Lower leg skin (tissue), 4 donors: ENCODE measurements around the gene ATRX. TPM values are rescaled to one million over a fixed set of nuclear protein-coding genes. Genes with fewer than 3 reads are reported as not detected.

Source experiments
- DNase-seq, 2 donors: peaks; one replicate each; pipeline ENCODE4 v3.0.0-alpha.2; 2019; ENCODE audit warnings: low spot score in 2 of 2
- H3K4me3 ChIP-seq: fragments of 200-600 bp; sonication (generic); 2 replicates; pipeline ENCODE4 v1.5.1; 2017; ENCODE audit warnings: mild to moderate bottlenecking, low read depth; ENCODE audit not compliant: poor library complexity, severe bottlenecking
- POLR2A ChIP-seq, 2 donors: fragments of 450-650 bp; IDR thresholded peaks; one replicate each; pipeline ENCODE4 v1.6.1; 2016 to 2017; ENCODE audit warnings: antibody characterized with exemption in 2 of 2, mild to moderate bottlenecking in 1 of 2, moderate library complexity in 1 of 2
- WGBS, 2 donors: methylation state at CpG; one replicate each; pipeline ENCODE4 v1.1.5; 2018; 5-methylcytosine and 5-hydroxymethylcytosine counted together
- intact Hi-C: fragments of 100-400 bp; cut with DNase I; formaldehyde crosslinking; loops from one replicate; pipeline ENCODE4 v1.15.0; 2023; ENCODE audit warnings: low total_unique reads
- total RNA-seq, 4 donors: library from RNA; depleted of rRNA; stranded (reverse); fragments of >200 nt; gene quantifications; one replicate each; pipeline ENCODE4 v1.1.0, GENCODE V29; 2016
- TF ChIP-seq, protein P1 (sequence below), 3 donors: fragments of 450-650 bp; IDR thresholded peaks; one replicate each; pipeline ENCODE4 v1.5.1; 2016; ENCODE audit warnings: antibody characterized with exemption in 3 of 3, mild to moderate bottlenecking in 3 of 3, moderate library complexity in 2 of 3

The ATRX gene
- total RNA-seq, 4 donors from 2014 or later = 40.2 to 90.0 (median 71.3) TPM

- WGBS, 2 donors = 66 to 83% methylated on average over 7 to 19 of the region's 20 CpGs
- no peak for DNase-seq
- intact Hi-C loops = no loop called here
- H3K4me3 ChIP-seq = no peak overlapping the region
- TF ChIP-seq POLR2A (IDR thresholded peaks at IDR 0.05) = no peak
- TF ChIP-seq, protein P1, sequence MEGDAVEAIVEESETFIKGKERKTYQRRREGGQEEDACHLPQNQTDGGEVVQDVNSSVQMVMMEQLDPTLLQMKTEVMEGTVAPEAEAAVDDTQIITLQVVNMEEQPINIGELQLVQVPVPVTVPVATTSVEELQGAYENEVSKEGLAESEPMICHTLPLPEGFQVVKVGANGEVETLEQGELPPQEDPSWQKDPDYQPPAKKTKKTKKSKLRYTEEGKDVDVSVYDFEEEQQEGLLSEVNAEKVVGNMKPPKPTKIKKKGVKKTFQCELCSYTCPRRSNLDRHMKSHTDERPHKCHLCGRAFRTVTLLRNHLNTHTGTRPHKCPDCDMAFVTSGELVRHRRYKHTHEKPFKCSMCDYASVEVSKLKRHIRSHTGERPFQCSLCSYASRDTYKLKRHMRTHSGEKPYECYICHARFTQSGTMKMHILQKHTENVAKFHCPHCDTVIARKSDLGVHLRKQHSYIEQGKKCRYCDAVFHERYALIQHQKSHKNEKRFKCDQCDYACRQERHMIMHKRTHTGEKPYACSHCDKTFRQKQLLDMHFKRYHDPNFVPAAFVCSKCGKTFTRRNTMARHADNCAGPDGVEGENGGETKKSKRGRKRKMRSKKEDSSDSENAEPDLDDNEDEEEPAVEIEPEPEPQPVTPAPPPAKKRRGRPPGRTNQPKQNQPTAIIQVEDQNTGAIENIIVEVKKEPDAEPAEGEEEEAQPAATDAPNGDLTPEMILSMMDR (IDR thresholded peaks at IDR 0.05) = no peak
Observed at GRCh38 chrX:77493677-77494553, 292.1 kb downstream of the ATRX start.

DNA sequence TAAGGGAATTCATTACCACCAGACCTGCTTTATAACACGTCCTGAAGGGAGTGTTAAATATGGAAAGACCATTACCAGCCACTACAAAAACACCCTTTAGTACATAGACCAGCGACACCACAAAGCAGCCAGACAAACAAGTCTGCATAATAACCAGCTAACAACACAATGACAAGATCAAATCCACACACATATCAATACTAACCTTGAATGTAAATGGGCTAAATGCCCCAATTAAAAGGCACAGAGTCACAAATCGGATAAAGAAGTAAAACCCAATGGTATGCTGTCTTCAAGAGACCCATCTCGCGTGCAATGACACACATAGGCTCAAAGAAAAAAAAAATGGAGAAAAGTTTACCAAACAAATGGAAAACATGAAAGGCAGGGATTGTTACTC lies 302.0 kb downstream of the ATRX start:
- 75 to 80% methylated on average over 5 of the region's 5 CpGs for WGBS, 2 donors
- no peak for TF ChIP-seq POLR2A (IDR thresholded peaks at IDR 0.05)
- TF ChIP-seq, protein P1 (IDR thresholded peaks at IDR 0.05) = no peak
- intact Hi-C loops = no loop called here
- DNase-seq = no peak
- H3K4me3 ChIP-seq = no peak overlapping the region

- intact Hi-C loops = no loop called here
- 76 to 100% methylated on average over 1 to 2 of the region's 2 CpGs for WGBS, 2 donors
- no peak for DNase-seq
- no peak overlapping the region for H3K4me3 ChIP-seq
- TF ChIP-seq, protein P1 (IDR thresholded peaks at IDR 0.05) = no peak
- no peak for TF ChIP-seq POLR2A (IDR thresholded peaks at IDR 0.05)
Observed at GRCh38 chrX:77455437-77455836, 330.6 kb downstream of the ATRX start.

Other genes with a start within 250 kb of the ATRX start
- 10 to 100 TPM; 20.5 to 52.8 (median 34.4) TPM for gene MAGT1, start 109.2 kb upstream of the ATRX start, total RNA-seq
- 100 to 1,000 TPM; 199 to 282 (median 248) TPM for gene COX7B, start 113.3 kb upstream of the ATRX start, total RNA-seq
- gene ATP7A, start 124.5 kb upstream of the ATRX start, total RNA-seq = 10 to 100 TPM; 20.9 to 37.6 (median 28.5) TPM
- gene PGAM4, start 183.4 kb upstream of the ATRX start, total RNA-seq = not detected